Stimulated activated CD4-positive, alpha-beta T cell treated with anti-CD3 and anti-CD28 coated beads, Interleukin-15, amount 100 ng/mL, for 1 hour (primary cell): ENCODE measurements around the gene SEC24C.
"Not testable (repeated sequence)": the region's sequence is repeated elsewhere in the genome, so short reads cannot be mapped to it uniquely, and the experiment has no call there.

Experiments used
- DNase-seq, 2 donors: peaks; one replicate each; pipeline ENCODE4 v3.0.0-alpha.2; 2020; ENCODE audit warnings: low read depth in 1 of 2, low spot score in 1 of 2

The SEC24C gene

DNA sequence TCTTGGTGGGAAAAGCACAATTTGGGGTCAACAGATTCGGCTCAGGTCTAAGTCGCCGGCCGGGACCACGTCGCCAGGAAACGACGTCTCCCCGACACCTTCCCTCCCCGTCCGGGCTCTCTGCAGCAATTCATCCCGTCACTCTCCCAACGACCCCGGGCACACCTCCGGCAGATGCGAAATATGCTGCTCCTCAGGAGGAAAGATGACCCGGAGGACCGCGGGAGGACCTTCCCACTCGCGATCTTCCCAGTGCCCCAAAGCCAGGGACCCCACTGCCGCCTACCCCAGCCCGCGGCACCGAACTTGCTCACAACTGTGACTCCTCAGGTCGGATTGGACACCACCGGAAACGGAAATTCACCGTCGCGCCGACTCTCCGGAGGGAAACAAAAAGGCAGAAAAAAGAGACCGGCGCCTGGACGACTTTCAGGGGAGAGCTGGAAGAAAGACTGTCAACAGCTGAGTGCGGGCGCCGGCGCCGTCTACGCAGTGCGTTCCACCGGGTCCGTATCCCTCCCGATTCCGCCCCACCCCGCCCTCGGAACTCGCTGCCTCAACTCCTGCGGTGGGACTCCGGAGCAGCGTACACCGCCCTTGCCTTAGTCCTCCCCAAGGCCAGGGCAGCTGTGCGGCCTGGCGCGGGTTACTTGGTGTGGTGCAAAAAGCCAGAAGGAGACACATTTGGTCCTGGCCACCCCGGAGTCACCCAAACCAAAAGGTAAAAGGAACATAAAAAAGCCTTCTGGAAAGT, 13.8 kb upstream of the SEC24C start:
- peak; percentile 78 to 86 for DNase-seq

DNA sequence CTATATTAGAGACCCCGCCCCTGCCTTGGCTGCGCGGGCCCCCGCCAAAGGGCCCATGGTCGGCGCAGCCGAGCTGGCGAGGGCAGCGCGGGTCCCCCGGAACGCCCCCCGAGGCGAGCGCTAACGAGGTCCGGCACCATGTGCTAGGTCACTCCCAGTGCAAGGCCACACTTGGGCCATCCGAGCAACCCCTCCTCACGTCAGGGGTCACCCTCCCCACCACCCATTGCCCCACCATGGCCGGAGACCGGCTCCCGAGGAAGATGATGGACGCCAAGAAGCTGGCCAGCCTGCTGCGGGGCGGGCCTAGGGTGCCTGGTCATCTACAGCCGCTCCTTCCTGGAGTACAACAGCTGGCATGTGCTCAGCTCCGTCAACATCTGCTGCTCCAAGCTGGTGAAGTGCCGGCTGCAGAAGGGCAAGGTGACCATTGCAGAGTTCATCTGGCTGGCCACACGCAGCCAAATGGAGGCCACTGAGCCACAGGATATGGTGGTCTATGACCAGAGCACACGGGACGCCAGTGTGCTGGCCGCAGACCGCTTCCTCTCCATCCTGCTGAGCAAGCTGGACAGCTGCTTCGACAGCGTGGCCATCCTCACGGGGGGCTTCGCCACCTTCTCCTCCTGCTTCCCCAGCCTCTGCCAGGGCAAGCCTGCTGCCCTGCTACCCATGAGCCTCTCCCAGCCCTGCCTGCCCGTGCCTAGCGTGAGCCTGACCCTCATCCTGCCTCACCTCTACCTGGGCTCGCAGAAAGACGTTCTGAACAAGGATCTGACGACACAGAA, 12.4 kb upstream of the SEC24C start:
- no peak for DNase-seq

DNA sequence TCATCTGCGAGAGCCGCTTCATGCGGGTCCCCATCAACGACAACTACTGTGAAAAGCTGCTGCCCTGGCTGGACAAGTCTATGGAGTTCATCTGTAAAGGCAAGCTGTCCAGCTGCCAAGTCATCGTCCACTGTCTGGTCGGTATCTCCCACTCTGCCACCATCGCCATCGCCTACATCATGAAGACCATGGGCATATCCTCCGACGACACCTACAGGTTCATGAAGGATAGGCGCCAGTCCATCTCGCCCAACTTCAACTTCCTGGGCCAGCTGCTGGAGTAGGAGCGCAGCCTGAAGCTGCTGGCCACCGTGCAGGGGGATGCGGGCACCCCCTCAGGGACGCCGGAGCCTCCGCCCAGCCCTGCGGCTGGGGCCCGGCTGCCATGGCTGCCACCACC, 11.7 kb upstream of the SEC24C start:
- DNase-seq, result no peak

DNA sequence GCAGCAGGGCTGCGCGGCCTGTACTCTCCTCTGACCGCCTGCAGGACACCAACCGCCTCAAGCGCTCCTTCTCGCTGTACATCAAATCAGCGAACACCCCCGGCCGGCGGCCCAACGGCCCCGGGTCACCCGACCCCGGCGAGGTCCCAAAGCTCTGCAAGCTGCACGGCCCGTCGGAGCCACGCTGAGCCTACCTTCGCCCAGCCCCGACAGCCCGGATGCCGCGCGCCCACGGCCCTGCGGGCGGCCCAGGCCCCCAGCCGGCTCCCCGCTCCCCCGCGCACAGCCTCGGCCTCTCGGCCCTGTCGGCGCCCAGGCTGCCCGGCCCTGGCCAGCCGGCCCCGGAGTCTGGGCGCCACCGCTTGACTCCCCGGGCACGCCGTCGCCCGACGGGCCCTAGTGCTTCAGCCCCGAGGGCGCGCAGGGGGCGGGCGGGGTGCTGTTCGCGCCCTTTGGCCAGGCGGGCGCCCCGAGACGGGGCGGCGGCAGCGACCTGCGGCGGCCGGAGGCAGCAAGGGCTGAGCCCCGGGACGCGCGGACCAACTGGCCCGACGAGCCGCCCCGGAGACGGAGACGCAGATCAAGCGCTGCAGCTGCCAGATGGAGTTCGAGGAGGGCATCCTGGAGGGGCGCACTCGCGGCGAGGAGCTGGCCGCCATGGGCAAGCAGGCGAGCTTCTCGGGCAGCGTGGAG, 11.1 kb upstream of the SEC24C start:
- DNase-seq, result no peak

- no peak for DNase-seq
These were observed 10.0 kb upstream of the SEC24C start for GRCh38 chr10:73734028-73734720.

DNA sequence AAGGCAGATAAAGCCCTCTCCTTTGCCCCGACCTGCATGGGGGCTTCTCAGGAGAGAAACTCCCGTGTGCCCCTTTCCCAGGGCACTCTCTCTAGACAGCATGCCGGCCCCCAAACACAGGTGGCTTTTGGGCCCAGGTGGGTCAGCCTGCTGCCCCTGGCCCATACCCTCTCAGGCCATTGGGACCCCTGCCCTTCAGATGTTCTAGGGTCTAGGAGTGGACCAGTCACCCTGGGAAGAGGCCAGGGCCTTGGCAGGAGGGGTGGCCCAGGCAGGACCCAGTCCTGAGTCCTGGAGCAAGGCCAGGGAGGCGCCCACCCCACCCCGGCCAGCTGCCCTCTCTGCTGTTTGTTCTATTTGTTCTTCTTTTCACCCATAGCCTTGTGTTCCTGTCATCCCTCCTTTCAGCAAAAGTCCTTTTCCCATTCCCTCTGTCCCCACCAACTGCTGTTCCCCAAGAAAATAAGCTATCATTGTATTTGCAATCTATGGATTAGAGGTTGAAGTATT, 9.3 kb upstream of the SEC24C start:
- no peak for DNase-seq

- DNase-seq, result not testable (repeated sequence)
These were observed 3.5 kb upstream of the SEC24C start for GRCh38 chr10:73740501-73741254.

DNA sequence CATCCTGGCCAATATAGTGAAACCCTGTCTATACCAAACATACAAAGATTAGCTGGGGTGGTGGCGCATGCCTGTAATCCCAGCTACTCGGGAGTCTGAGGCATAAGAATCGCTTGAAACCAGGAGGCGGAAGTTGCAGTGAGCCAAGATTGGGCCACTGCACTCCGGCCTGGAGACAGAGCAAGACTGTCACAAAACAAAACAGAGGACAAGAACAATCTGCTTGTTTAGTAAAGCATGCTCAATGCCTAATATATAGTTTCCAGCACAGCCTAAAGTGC, 1.8 kb upstream of the SEC24C start:
- no peak for DNase-seq

DNA sequence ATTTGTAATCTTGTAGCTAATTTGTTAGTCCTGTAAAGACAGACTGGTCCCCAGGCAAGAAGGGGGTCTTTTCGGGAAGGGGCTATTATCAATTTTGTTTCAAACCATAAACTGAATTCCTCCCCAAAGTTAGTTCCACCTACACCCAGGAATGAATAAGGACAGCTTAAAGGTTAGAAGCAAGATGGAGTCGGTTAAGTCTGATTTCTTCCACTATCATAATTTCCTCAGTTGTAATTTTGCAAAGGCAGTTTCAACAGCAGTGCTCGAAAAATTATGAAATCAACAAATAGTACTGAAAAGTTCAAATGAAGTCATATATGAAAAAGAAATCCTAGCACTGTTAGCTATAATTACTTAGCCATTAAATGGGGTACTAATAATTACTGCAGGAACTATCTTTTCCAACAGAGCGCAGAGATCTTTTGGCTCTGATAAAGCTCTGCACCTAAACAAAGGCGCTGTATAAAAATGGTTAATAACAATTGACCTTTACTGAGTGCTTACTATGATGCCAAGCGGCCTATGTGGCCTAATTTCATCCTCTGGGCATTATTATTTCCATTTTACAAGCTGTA, 756 bp upstream of the SEC24C start:
- DNase-seq, result no peak

DNA sequence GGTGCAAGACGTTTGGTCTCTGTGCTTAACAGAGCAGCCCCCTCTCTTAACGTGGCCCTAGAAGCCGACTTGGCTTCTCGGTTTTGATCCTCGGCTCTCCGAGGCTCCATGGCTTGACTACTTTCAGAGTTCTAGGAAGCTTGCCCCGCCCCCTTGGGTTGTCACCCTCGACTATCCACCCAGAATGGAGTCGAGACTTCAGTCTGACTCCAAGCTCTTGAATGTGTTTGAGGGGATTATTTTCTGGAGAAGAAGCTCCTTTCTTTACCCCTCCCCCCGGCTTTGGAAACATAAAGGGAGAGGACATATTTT, 448 bp downstream of the SEC24C start:
- peak in 1 of 2 donors; percentile 39 for DNase-seq

DNA sequence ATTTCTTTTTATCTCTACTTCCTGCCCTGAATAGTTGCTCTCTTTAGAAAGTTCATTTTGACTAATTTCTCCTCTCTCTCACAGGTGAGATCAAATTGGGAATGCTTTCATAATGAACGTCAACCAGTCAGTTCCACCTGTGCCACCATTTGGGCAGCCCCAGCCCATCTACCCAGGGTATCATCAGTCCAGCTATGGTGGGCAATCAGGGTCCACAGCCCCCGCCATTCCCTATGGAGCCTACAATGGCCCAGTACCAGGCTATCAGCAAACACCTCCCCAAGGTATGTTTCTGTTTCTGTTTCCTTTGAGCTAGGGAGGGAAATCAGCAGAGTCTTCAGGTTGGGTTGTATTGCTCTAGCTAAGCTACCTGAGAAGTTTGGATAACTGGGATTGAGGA, 2.5 kb downstream of the SEC24C start:
- no peak for DNase-seq

GRCh38 chr10:73750819-73751218, 6.6 kb downstream of the SEC24C start:
- DNase-seq, result no peak

DNA sequence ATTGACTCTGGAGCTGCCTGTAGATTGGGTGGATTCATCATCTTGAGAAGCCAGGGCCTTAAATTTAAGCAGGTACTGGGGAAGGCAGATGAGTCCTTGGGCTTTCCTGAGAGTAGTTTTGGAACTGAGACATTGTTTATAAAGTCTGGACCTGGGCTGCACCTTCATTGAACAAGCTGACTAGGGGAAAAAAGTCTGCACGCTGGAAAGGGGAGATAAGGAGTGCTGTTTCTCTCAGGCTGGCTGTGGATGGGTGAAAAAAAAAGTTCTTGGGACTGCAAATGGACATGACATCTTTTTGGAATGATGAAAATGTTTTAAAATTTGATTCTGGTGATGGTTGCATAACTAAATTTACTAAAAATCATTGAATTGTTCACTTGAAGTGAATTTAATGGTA, 12.0 kb downstream of the SEC24C start:
- DNase-seq, result no peak

GRCh38 chr10:73758704-73759511, 14.7 kb downstream of the SEC24C start:
- no peak for DNase-seq

GRCh38 chr10:73759512-73760115, 15.4 kb downstream of the SEC24C start:
- DNase-seq, result no peak

DNA sequence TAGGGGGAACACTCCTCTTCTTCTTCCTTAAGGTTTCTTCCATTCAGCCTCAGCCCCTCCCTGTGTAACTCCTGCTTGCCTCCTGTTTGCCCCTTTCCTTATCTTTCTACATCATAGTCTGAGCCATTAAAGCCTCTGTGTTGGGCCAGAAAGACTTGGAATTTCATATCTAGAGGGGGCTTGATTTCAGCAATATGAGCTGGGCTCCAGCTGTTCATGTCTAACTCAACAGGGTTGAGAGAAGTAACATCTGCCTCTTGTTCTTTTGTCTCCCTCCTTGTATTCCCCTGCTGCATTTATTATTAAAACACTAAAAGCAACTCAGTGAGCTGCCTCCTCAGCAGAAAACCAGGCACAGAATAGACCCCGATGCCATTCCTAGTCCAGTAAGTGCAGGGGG, 17.6 kb downstream of the SEC24C start:
- DNase-seq, result no peak

- DNase-seq, result no peak
These were observed 18.7 kb downstream of the SEC24C start for GRCh38 chr10:73762915-73763314.

DNA sequence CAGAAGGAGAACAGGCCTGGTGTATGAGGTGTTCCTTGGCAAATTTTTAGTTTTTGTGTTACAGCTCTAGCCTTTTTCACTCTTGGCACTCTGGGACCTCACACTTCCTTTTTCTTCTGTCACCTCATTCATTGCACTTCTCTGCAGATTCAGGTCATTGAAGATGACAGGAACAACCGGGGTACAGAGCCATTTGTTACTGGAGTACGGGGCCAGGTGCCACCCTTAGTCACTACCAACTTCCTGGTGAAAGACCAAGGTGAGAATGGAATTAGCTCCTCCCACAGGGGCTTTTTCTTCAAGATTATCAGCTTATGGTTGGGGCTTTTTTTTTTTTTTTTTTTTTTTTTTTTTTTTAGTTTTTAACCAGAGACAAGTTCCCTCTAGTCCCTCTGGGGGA, 19.2 kb downstream of the SEC24C start:
- DNase-seq, result no peak

DNA sequence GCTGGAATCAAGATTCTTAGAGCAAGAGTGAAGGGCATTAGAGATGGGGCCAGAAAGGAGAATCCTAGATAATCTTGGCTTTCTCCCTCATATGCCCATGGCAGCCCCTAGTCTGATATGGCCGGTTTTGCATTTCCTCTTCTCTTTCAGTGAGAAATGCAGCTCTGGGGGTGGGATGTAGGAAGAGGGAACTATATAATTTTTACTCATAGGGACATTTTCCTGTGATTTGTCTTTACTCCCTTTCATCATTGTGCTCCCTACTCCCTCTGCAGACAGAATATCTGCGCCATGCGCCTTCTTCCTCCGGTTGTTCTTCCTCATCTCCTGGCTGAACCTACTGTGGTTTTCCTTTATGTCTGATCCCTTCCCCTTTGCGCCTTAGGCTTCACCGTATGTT, 20.9 kb downstream of the SEC24C start:
- no peak for DNase-seq
